SK-N-SH (cell line): Measurements from ENCODE around the gene KIZ.

Source experiments
- CHD2 ChIP-seq: fragments of 150-350 bp; IDR thresholded peaks from 2 replicates; pipeline ENCODE4 v1.6.1; 2018; ENCODE audit warnings: low read length; ENCODE audit not compliant: partially characterized antibody
- CTCF ChIP-seq: fragments of 200-600 bp; sonication (generic); IDR thresholded peaks from 2 replicates; pipeline ENCODE4 v1.6.1; 2017; ENCODE audit warnings: antibody characterized with exemption, mild to moderate bottlenecking, moderate library complexity
- EZH2phosphoT487 ChIP-seq: fragments of 200-600 bp; sonication (generic); IDR thresholded peaks from 2 replicates; pipeline ENCODE4 v1.6.1; 2017; ENCODE audit warnings: low read depth, mixed run types, mild to moderate bottlenecking, antibody characterized with exemption, moderate library complexity, borderline replicate concordance
- FOXJ3 ChIP-seq: sonication (generic); formaldehyde crosslinking; IDR thresholded peaks from 2 replicates; pipeline ENCODE4 v1.5.1; 2020; ENCODE audit warnings: mild to moderate bottlenecking, missing genetic modification reagents
- FOXM1 ChIP-seq: IDR thresholded peaks from 2 replicates; pipeline ENCODE4 v1.4.0; 2012; ENCODE audit warnings: low read depth, mild to moderate bottlenecking
- GATA2 ChIP-seq: sonication (generic); formaldehyde crosslinking; IDR thresholded peaks from 2 replicates; pipeline ENCODE4 v1.5.0; 2020; ENCODE audit warnings: mild to moderate bottlenecking, missing genetic modification reagents
- JUND ChIP-seq: IDR thresholded peaks from 2 replicates; pipeline ENCODE4 v1.4.0; 2012
- MEF2A ChIP-seq: IDR thresholded peaks from 2 replicates; pipeline ENCODE4 v1.4.0; 2012; ENCODE audit warnings: low read depth, borderline replicate concordance
- NFIC ChIP-seq: IDR thresholded peaks from 2 replicates; pipeline ENCODE4 v1.4.0; 2012; ENCODE audit warnings: borderline replicate concordance
- POLR2AphosphoS5 ChIP-seq: IDR thresholded peaks from 2 replicates; pipeline ENCODE4 v1.6.1; 2012; ENCODE audit warnings: low read depth, low read length
- RFX5 ChIP-seq: IDR thresholded peaks from 2 replicates; pipeline ENCODE4 v1.6.1; 2012; ENCODE audit warnings: mild to moderate bottlenecking, improper control_type of control experiment, low read length
- TAF1 ChIP-seq: IDR thresholded peaks from 2 replicates; pipeline ENCODE4 v1.6.1; 2012; ENCODE audit warnings: low read depth, mild to moderate bottlenecking, low read length, moderate library complexity, borderline replicate concordance
- USF1 ChIP-seq: IDR thresholded peaks from 2 replicates; pipeline ENCODE4 v1.4.0; 2012; ENCODE audit warnings: low read depth, borderline replicate concordance

GRCh38 chr20:21105429-21106170 is 20.3 kb upstream of the KIZ start:
- TF ChIP-seq CTCF (no peak), POLR2AphosphoS5 (no peak), JUND (no peak), CHD2 (no peak), GATA2 (CRISPR knock-in tag) (no peak), FOXJ3 (CRISPR knock-in tag) (no peak), MEF2A (no peak), USF1 (no peak), EZH2phosphoT487 (no peak; the same call in 1 of the 2 replicates), NFIC (no peak), RFX5 (no peak), TAF1 (no peak), FOXM1 (no peak)
